Hepatocyte (in vitro differentiated cells): ENCODE measurements around the gene MPHOSPH9. TPM values are rescaled to one million over a fixed set of nuclear protein-coding genes. Genes with fewer than 3 reads are reported as not detected.

Source experiments
- DNase-seq: peaks from one replicate; pipeline ENCODE4 v3.0.0-alpha.2; 2016; ENCODE audit warnings: low spot score
- H2AFZ ChIP-seq: fragments of 200-600 bp; sonication (generic); 2 replicates; pipeline ENCODE4 v1.6.0; 2016; ENCODE audit warnings: antibody characterized with exemption, mild to moderate bottlenecking
- H3K27ac ChIP-seq: fragments of 200-600 bp; sonication (generic); 2 replicates; pipeline ENCODE4 v1.5.1; 2016; ENCODE audit warnings: mild to moderate bottlenecking
- H3K27me3 ChIP-seq: fragments of 200-600 bp; sonication (generic); 2 replicates; pipeline ENCODE4 v1.6.1; 2016
- H3K36me3 ChIP-seq: fragments of 200-600 bp; sonication (generic); replicated peaks from 2 replicates; pipeline ENCODE4 v1.5.1; 2016; ENCODE audit warnings: low read depth; ENCODE audit not compliant: insufficient read depth
- H3K4me1 ChIP-seq: fragments of 200-600 bp; sonication (generic); 2 replicates; pipeline ENCODE4 v1.5.1; 2016; ENCODE audit warnings: mild to moderate bottlenecking, moderate library complexity; ENCODE audit not compliant: insufficient read depth
- H3K4me2 ChIP-seq: fragments of 200-600 bp; sonication (generic); 2 replicates; pipeline ENCODE4 v1.6.0; 2016
- H3K4me3 ChIP-seq: fragments of 200-600 bp; sonication (generic); 2 replicates; pipeline ENCODE4 v1.5.1; 2016; ENCODE audit warnings: mild to moderate bottlenecking
- H3K79me2 ChIP-seq: fragments of 200-600 bp; sonication (generic); 2 replicates; pipeline ENCODE4 v1.6.0; 2017; ENCODE audit warnings: mild to moderate bottlenecking
- H3K9me2 ChIP-seq: fragments of 200-600 bp; sonication (generic); replicated peaks from 2 replicates; pipeline ENCODE4 v1.6.0; 2017; ENCODE audit warnings: mild to moderate bottlenecking; ENCODE audit not compliant: insufficient read depth
- H3K9me3 ChIP-seq: fragments of 200-600 bp; sonication (generic); 2 replicates; pipeline ENCODE4 v1.5.1; 2016; ENCODE audit warnings: low read depth, mild to moderate bottlenecking
- H4K20me1 ChIP-seq: fragments of 200-600 bp; sonication (generic); 2 replicates; pipeline ENCODE4 v1.6.0; 2016; ENCODE audit warnings: mild to moderate bottlenecking; ENCODE audit not compliant: insufficient read depth, poor library complexity, severe bottlenecking
- EZH2 ChIP-seq: fragments of 200-600 bp; sonication (generic); IDR thresholded peaks from 2 replicates; pipeline ENCODE4 v1.6.1; 2016; ENCODE audit warnings: antibody characterized with exemption, mild to moderate bottlenecking, borderline replicate concordance
- EZH2phosphoT487 ChIP-seq: fragments of 200-600 bp; sonication (generic); IDR thresholded peaks from one replicate; pipeline ENCODE4 v1.6.1; 2018; ENCODE audit warnings: antibody characterized with exemption, mild to moderate bottlenecking, low read depth, moderate library complexity; ENCODE audit not compliant: unreplicated experiment, severe bottlenecking
- WGBS: methylation state at CpG from one replicate; pipeline ENCODE4 v1.1.6; 2016; ENCODE audit warnings: low lambda C conversion rate; ENCODE audit errors: missing lambda C conversion rate; 5-methylcytosine and 5-hydroxymethylcytosine counted together
- polyA plus RNA-seq: library from polyadenylated mRNA; unstranded; fragments of >200 nt; fragmentation: Nextera tagmentation; extraction: Ambion mirVana; gene quantifications from 2 replicates; pipeline ENCODE4 v1.2.1, GENCODE V29; 2016
- total RNA-seq: library from RNA; depleted of rRNA; stranded (reverse); fragments of >200 nt; gene quantifications from 2 replicates; pipeline ENCODE4 v1.2.3, GENCODE V29; 2014
- TF ChIP-seq, protein P1 (sequence below): fragments of 200-600 bp; sonication (generic); IDR thresholded peaks from 2 replicates; pipeline ENCODE4 v1.5.1; 2016; ENCODE audit warnings: antibody characterized with exemption, mild to moderate bottlenecking; ENCODE audit not compliant: poor library complexity

Gene MPHOSPH9, protein sequence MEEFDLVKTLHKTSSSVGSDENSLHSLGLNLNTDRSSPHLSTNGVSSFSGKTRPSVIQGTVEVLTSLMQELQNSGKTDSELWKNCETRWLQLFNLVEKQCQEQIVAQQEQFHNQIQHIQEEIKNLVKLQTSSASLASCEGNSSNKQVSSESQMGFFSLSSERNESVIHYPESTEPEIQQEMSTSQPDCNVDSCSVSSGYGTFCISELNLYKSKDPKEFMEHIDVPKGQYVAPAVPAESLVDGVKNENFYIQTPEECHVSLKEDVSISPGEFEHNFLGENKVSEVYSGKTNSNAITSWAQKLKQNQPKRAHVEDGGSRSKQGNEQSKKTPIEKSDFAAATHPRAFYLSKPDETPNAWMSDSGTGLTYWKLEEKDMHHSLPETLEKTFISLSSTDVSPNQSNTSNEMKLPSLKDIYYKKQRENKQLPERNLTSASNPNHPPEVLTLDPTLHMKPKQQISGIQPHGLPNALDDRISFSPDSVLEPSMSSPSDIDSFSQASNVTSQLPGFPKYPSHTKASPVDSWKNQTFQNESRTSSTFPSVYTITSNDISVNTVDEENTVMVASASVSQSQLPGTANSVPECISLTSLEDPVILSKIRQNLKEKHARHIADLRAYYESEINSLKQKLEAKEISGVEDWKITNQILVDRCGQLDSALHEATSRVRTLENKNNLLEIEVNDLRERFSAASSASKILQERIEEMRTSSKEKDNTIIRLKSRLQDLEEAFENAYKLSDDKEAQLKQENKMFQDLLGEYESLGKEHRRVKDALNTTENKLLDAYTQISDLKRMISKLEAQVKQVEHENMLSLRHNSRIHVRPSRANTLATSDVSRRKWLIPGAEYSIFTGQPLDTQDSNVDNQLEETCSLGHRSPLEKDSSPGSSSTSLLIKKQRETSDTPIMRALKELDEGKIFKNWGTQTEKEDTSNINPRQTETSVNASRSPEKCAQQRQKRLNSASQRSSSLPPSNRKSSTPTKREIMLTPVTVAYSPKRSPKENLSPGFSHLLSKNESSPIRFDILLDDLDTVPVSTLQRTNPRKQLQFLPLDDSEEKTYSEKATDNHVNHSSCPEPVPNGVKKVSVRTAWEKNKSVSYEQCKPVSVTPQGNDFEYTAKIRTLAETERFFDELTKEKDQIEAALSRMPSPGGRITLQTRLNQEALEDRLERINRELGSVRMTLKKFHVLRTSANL
- total RNA-seq (42.7 and 44.3 TPM in 2 replicates), polyA plus RNA-seq (5.8 and 13.1 TPM in 2 replicates)

DNA sequence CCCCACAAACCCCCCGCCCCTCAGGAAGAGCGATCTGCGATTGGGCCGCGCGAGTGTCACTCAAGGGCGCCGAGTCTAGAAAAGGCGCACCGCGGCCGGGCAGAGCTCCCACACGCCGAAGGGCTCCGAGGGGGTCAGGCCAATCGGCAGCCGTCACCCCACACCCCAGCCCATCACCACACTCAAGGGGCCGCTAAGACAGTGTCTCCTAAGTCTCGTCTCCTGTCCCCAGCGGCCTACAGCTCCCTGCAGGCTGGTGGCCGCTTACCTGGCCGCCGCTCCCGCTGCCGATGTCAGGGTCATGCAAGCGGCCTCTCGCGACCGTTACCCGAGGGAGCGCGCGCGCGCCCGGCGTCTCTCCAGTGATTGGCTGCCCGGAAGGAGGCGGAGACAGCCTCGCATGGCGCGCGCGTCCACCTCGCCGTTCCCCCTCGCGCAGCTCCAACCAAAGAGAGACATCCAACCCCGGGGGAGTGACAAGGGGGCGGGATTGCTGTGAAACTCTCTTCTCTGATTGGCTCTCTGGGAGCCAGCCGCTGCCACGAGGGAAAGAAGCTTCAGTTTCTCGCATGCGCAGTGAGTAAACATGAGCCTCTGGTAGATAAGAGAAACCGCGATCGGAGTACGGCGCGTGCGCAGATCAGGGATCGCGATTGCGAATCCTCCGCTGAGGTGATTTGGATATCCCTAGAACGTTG lies at the start of gene MPHOSPH9, which contains the start of gene MTRFR:
Gene MPHOSPH9, minus strand, starts transcription at position 335 of the 698 bp plus-strand sequence. CDS start 2,777 bp downstream, outside the sequence.
Gene MTRFR, plus strand, starts transcription at position 630 of the 698 bp plus-strand sequence. CDS start 20,239 bp downstream, outside the sequence.
- no peaks in the 10 kb centered on the region for H3K27me3 ChIP-seq
- peak; percentile 99 for DNase-seq
- H3K4me1 ChIP-seq, result peaks cover 12% of the 10 kb centered on the region
- TF ChIP-seq, protein P1, sequence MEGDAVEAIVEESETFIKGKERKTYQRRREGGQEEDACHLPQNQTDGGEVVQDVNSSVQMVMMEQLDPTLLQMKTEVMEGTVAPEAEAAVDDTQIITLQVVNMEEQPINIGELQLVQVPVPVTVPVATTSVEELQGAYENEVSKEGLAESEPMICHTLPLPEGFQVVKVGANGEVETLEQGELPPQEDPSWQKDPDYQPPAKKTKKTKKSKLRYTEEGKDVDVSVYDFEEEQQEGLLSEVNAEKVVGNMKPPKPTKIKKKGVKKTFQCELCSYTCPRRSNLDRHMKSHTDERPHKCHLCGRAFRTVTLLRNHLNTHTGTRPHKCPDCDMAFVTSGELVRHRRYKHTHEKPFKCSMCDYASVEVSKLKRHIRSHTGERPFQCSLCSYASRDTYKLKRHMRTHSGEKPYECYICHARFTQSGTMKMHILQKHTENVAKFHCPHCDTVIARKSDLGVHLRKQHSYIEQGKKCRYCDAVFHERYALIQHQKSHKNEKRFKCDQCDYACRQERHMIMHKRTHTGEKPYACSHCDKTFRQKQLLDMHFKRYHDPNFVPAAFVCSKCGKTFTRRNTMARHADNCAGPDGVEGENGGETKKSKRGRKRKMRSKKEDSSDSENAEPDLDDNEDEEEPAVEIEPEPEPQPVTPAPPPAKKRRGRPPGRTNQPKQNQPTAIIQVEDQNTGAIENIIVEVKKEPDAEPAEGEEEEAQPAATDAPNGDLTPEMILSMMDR, result no peak
- no peak for TF ChIP-seq EZH2phosphoT487
- no peak for TF ChIP-seq EZH2
- H2AFZ ChIP-seq, result peak within 1 kb of the TSS; percentile 89
- H3K4me2 ChIP-seq, result peak within 1 kb of the TSS; percentile 87
- H3K79me2 ChIP-seq, result peaks cover 68% of the 10 kb centered on the region
- H3K9me2 ChIP-seq, result no peaks in the 10 kb centered on the region
- peak within 1 kb of the TSS; percentile 83 for H3K27ac ChIP-seq
- no peaks in the 10 kb centered on the region for H4K20me1 ChIP-seq
- H3K4me3 ChIP-seq, result peak within 1 kb of the TSS; percentile 22
- 1% methylated on average over 66 of the region's 66 CpGs for WGBS
- no peaks in the 10 kb centered on the region for H3K36me3 ChIP-seq
- no peaks in the 10 kb centered on the region for H3K9me3 ChIP-seq

DNA sequence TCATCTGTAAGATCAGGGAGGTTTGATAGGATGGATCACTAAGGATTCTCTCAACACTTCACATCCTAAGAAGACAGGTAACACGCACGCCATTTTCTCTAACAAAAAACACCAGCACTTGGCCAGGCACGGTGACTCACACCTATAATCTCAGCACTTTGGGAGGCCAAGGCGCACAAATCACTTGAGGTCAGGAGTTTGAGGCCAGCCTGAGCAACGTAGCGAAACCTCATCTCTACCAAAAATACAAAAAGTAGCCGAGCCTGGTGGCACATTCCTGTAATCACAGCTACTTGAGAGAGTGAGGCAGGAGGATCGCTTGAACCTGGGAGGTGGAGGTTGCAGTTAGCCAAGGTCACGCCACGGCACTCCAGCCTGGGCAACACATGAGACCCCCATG lies 49.2 kb upstream of the MPHOSPH9 start:
- Histone ChIP-seq H3K79me2 (no peaks in the 10 kb centered on the region), H3K4me1 (no peaks in the 10 kb centered on the region), H3K27ac (no peak overlapping the region), H3K9me2 (no peaks in the 10 kb centered on the region), H3K36me3 (no peaks in the 10 kb centered on the region), H3K9me3 (no peaks in the 10 kb centered on the region), H2AFZ (no peak overlapping the region), H4K20me1 (no peaks in the 10 kb centered on the region), H3K4me2 (no peak overlapping the region), H3K27me3 (no peaks in the 10 kb centered on the region), H3K4me3 (no peak overlapping the region)
- WGBS, result 89% methylated on average over 10 of the region's 10 CpGs
- no peak for DNase-seq
- TF ChIP-seq, protein P1, result no peak
- no peak for TF ChIP-seq EZH2phosphoT487
- no peak for TF ChIP-seq EZH2

DNA sequence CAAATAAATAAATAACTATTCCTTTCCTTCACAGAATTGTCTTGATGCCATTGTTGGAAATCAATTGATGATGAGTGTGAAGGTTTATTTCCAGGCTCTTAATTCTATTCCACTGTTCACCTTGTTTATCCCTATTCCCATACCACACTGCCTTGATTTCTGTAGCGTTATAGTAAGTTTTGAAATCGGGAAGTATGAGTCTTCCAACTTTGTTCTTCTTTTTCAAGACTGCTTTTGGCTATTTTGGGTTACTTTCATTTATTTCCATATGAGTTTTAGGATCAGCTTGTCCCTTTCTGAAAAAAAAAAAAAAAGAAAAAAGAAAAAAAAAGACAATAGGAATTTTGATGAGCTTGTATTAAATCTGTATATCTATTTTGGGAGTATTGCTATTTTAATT lies 48.0 kb upstream of the MPHOSPH9 start:
- Histone ChIP-seq H3K36me3 (no peaks in the 10 kb centered on the region), H2AFZ (no peak overlapping the region), H3K9me3 (no peaks in the 10 kb centered on the region), H3K4me1 (no peaks in the 10 kb centered on the region), H3K4me2 (no peak overlapping the region), H3K27me3 (no peaks in the 10 kb centered on the region), H3K9me2 (no peaks in the 10 kb centered on the region), H3K4me3 (no peak overlapping the region), H3K79me2 (no peaks in the 10 kb centered on the region), H3K27ac (no peak overlapping the region), H4K20me1 (no peaks in the 10 kb centered on the region)
- no peak for DNase-seq
- 100% methylated on average over 2 of the region's 2 CpGs for WGBS
- TF ChIP-seq EZH2phosphoT487 (no peak), EZH2 (no peak)
- TF ChIP-seq, protein P1, result no peak
